Stimulated activated CD4-positive, alpha-beta T cell treated with anti-CD3 and anti-CD28 coated beads, TNF-alpha, amount 100 ng/mL, for 48 hours (primary cell): ENCODE data around the gene PROC.
"Not testable (repeated sequence)": the region's sequence is repeated elsewhere in the genome, so short reads cannot be mapped to it uniquely, and the experiment has no call there.

ENCODE experiments used
- DNase-seq, 3 donors: peaks; one replicate each; pipeline ENCODE4 v3.0.0-alpha.2; 2020; ENCODE audit warnings: low read depth in 3 of 3

PROC gene

GRCh38 chr2:127394492-127394891, 23.7 kb upstream of the PROC start:
- no peak for DNase-seq

GRCh38 chr2:127397568-127398238, 20.5 kb upstream of the PROC start:
- DNase-seq, result no peak

GRCh38 chr2:127398239-127398590, 20.0 kb upstream of the PROC start:
- DNase-seq, result peak in 1 of 3 donors; percentile 45

GRCh38 chr2:127400533-127400896, 17.7 kb upstream of the PROC start:
- no peak for DNase-seq

GRCh38 chr2:127400897-127401756, 17.1 kb upstream of the PROC start:
- DNase-seq, result no peak

- DNase-seq, result no peak
Measured at GRCh38 chr2:127401757-127402695, 16.2 kb upstream of the PROC start.

- DNase-seq, result no peak
Measured at GRCh38 chr2:127403460-127403859, 14.8 kb upstream of the PROC start.

- no peak for DNase-seq
Measured at GRCh38 chr2:127404466-127405254, 13.6 kb upstream of the PROC start.

GRCh38 chr2:127405255-127405610, 13.0 kb upstream of the PROC start:
- DNase-seq, result no peak

- no peak for DNase-seq
Measured at GRCh38 chr2:127406454-127406853, 11.8 kb upstream of the PROC start.

GRCh38 chr2:127407091-127407490, 11.1 kb upstream of the PROC start:
- no peak for DNase-seq

GRCh38 chr2:127407661-127408003, 10.6 kb upstream of the PROC start:
- DNase-seq, result no peak

- DNase-seq, result peak; percentile 77 to 81 (median 78)
Measured at GRCh38 chr2:127408004-127408806, 10.0 kb upstream of the PROC start.

- no peak for DNase-seq
Measured at GRCh38 chr2:127408807-127409099, 9.5 kb upstream of the PROC start.

GRCh38 chr2:127409716-127410115, 8.5 kb upstream of the PROC start:
- not testable (repeated sequence) for DNase-seq

GRCh38 chr2:127410871-127411652, 7.2 kb upstream of the PROC start:
- no peak for DNase-seq

GRCh38 chr2:127411653-127412369, 6.4 kb upstream of the PROC start:
- no peak for DNase-seq

- DNase-seq, result no peak
Measured at GRCh38 chr2:127413200-127413599, 5.0 kb upstream of the PROC start.

GRCh38 chr2:127413782-127414637, 4.2 kb upstream of the PROC start:
- DNase-seq, result no peak
